Neutrophil (primary cell): Measurements from ENCODE around the gene DDN.

Source experiments
- H3K27ac ChIP-seq: fragments of 200-600 bp; sonication (generic); 2 replicates; pipeline ENCODE4 v1.5.1; 2016; ENCODE audit warnings: mild to moderate bottlenecking, moderate library complexity
- H3K27me3 ChIP-seq: fragments of 200-600 bp; sonication (generic); 2 replicates; pipeline ENCODE4 v1.6.0; 2016; ENCODE audit warnings: mild to moderate bottlenecking
- H3K36me3 ChIP-seq: fragments of 200-600 bp; sonication (generic); 2 replicates; pipeline ENCODE4 v1.5.1; 2017
- H3K4me1 ChIP-seq, 2 experiments: fragments of 200-600 bp in 1 of 2; sonication (generic) in 1 of 2; 1 replicate in 1 of 2; 2 replicates in 1 of 2; pipeline versions ENCODE4 v1.5.1 to v1.6.1; 2013 to 2016; ENCODE audit warnings: low read depth in 1 of 2, low read length in 1 of 2, mild to moderate bottlenecking in 1 of 2, moderate library complexity in 1 of 2; ENCODE audit not compliant: control insufficient read depth in 1 of 2, insufficient read depth in 1 of 2
- H3K4me3 ChIP-seq, 2 experiments: fragments of 200-600 bp in 1 of 2; sonication (generic) in 1 of 2; 1 replicate in 1 of 2; 2 replicates in 1 of 2; pipeline ENCODE4 v1.5.1; 2013 to 2016; ENCODE audit warnings: low read depth in 1 of 2, low read length in 1 of 2, mild to moderate bottlenecking in 1 of 2, moderate library complexity in 1 of 2
- H3K9me3 ChIP-seq: fragments of 200-600 bp; sonication (generic); 2 replicates; pipeline ENCODE4 v1.5.1; 2016
- TF ChIP-seq, protein P1 (sequence below): fragments of 200-600 bp; sonication (generic); IDR thresholded peaks from 2 replicates; pipeline ENCODE4 v1.5.1; 2016; ENCODE audit warnings: antibody characterized with exemption

Gene DDN

DNA sequence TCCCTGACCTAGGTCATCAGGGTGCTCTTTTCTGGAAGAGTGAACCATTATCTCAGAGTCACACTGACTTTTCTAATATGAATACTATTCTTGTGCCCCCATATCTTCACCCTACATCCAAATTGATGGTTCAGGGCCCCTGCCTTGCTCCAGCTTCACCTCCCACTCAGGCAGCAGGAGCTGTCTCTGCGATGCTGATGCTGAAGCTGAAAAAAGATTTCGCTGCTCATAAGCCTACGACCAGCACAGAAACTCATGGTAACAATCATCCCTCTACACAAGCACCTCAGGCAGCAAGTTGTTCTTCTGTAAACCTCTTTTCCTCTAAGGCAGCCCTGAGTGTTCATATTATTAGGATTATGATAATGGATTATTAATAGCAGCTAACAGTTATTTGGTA is 45.1 kb downstream of the DDN start:
- peaks cover 13% of the 10 kb centered on the region for H3K36me3 ChIP-seq
- TF ChIP-seq, protein P1, sequence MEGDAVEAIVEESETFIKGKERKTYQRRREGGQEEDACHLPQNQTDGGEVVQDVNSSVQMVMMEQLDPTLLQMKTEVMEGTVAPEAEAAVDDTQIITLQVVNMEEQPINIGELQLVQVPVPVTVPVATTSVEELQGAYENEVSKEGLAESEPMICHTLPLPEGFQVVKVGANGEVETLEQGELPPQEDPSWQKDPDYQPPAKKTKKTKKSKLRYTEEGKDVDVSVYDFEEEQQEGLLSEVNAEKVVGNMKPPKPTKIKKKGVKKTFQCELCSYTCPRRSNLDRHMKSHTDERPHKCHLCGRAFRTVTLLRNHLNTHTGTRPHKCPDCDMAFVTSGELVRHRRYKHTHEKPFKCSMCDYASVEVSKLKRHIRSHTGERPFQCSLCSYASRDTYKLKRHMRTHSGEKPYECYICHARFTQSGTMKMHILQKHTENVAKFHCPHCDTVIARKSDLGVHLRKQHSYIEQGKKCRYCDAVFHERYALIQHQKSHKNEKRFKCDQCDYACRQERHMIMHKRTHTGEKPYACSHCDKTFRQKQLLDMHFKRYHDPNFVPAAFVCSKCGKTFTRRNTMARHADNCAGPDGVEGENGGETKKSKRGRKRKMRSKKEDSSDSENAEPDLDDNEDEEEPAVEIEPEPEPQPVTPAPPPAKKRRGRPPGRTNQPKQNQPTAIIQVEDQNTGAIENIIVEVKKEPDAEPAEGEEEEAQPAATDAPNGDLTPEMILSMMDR: no peak
- H3K4me3 ChIP-seq: no peak overlapping the region
- H3K27me3 ChIP-seq: peaks cover 2% of the 10 kb centered on the region
- no peaks in the 10 kb centered on the region for H3K9me3 ChIP-seq
- H3K4me1 ChIP-seq: peaks cover 39 to 40% of the 10 kb centered on the region in 2 experiments
- H3K27ac ChIP-seq: peak overlapping the region; percentile 86

DNA sequence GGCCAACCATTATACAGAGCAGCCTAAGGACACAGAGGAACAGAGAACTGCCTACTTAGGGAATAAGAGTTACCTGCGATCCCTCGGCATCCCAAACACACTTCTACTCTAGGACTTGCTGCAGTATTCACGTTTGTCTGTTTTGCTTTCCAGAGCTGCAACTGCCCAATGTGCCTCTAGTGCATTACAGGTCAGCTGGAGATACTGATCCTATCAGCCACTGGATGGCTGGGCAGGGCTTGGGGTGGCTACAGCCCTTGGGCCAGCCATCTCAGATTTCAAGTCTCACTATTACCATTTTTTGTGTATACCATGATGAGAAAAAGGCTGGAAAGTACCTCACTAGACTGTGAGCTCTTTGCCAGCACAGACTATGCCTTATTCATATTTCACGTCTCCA is 46.5 kb downstream of the DDN start:
- Histone ChIP-seq H3K4me3 (no peak overlapping the region), H3K9me3 (no peaks in the 10 kb centered on the region), H3K27ac (no peak overlapping the region), H3K4me1 (peaks cover 34 to 36% of the 10 kb centered on the region in 2 experiments), H3K27me3 (no peaks in the 10 kb centered on the region), H3K36me3 (peaks cover 13% of the 10 kb centered on the region)
- TF ChIP-seq, protein P1: no peak

DNA sequence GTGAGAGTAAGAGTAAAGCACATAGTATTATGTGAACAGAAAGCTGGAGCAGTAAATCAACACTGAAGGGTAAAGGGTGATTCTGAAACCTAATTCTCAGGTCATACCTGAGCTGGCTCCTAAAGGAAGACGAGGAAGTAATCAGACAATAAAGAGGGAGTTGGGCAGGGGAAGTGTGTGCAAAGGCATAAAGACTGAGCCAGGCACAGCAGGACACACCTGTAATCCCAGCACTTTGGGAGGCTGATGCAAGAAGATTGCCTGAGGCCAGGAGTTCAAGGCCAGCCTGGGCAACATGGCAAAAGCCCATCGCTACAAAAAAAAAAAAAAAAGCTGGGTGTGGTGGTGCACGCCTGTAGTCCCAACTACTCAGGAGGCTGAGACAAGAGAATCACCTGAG is 51.4 kb downstream of the DDN start:
- no peaks in the 10 kb centered on the region for H3K4me1 ChIP-seq
- H3K36me3 ChIP-seq: peaks cover 23% of the 10 kb centered on the region
- no peak overlapping the region for H3K27ac ChIP-seq
- H3K27me3 ChIP-seq: no peaks in the 10 kb centered on the region
- TF ChIP-seq, protein P1: no peak
- H3K4me3 ChIP-seq: no peak overlapping the region
- no peaks in the 10 kb centered on the region for H3K9me3 ChIP-seq

DNA sequence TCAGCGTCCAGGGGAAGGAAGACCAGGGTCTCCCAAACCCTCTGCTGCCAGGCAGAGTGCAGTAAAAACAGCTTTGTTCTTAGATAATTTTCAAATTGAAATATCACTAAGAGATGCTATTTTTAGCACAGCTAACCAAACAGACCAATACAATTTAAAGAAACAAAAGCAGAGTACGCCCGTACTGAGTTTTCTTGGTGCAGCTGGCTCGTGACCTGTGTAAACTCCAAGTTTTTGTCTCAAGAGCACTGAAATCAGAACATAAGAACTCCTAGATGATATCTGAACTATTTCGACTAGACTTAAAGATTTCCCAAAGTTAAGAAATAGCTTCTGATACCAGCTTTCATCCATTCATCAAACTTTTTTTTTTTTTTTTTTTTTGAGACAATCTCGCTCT is 52.2 kb downstream of the DDN start:
- Histone ChIP-seq H3K4me1 (no peaks in the 10 kb centered on the region), H3K27me3 (no peaks in the 10 kb centered on the region), H3K9me3 (no peaks in the 10 kb centered on the region), H3K36me3 (peaks cover 25% of the 10 kb centered on the region), H3K4me3 (no peak overlapping the region), H3K27ac (no peak overlapping the region)
- TF ChIP-seq, protein P1: no peak

DNA sequence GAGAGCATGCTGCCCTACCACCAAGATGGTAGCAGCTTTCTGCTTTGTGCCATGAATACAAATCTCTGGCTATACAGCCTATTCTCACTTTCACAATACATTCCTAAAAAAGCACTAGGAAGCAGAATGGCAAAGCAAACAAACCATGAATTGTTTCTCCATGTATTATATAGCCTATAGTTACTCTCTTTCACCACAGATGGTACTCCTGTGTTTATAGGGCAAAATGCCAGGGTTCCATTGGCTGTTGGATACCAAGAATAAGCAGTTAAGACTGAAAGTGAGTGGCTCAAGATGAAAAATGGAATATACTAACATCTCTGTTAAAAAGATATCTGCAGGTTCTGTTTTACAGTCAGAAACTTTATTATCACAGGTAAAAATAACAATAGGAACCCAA is 53.0 kb downstream of the DDN start:
- Histone ChIP-seq H3K4me3 (no peak overlapping the region), H3K27ac (no peak overlapping the region), H3K36me3 (peaks cover 27% of the 10 kb centered on the region), H3K9me3 (no peaks in the 10 kb centered on the region), H3K27me3 (no peaks in the 10 kb centered on the region), H3K4me1 (no peaks in the 10 kb centered on the region)
- TF ChIP-seq, protein P1: no peak
